ENCODE results near the gene TOR3A.

- no peak for TF ChIP-seq CTCF (conservative IDR thresholded peaks at IDR 0.05 in 1 of 2, IDR thresholded peaks at IDR 0.05 in 1 of 2; ENCODE audit: low read depth in 1 of 2, low read length in 2 of 2)
- no peak for TF ChIP-seq EZH2 (IDR thresholded peaks at IDR 0.05; ENCODE audit: low read length, missing control alignments)
Observed at GRCh38 chr1:179043907-179044306, 38.0 kb upstream of the TOR3A start.
